ENCODE data around the gene TNP2.
"Not testable (repeated sequence)": the region's sequence is repeated elsewhere in the genome, so short reads cannot be mapped to it uniquely, and the experiment has no call there.

Gene TNP2

GRCh38 chr16:11238272-11239202 is 30.6 kb downstream of the TNP2 start:
- DNase-seq: no peak

GRCh38 chr16:11236461-11237254 is 32.5 kb downstream of the TNP2 start:
- DNase-seq: no peak

GRCh38 chr16:11235703-11235991 is 33.5 kb downstream of the TNP2 start:
- no peak for DNase-seq

GRCh38 chr16:11234884-11235702 is 34.0 kb downstream of the TNP2 start:
- no peak for DNase-seq

GRCh38 chr16:11233727-11234376 is 35.3 kb downstream of the TNP2 start:
- no peak for DNase-seq

- peak; percentile 49 for DNase-seq
Observed at GRCh38 chr16:11232852-11233726, 36.0 kb downstream of the TNP2 start.

- no peak for DNase-seq
Observed at GRCh38 chr16:11232302-11232851, 36.7 kb downstream of the TNP2 start.

GRCh38 chr16:11231367-11231970 is 37.7 kb downstream of the TNP2 start:
- no peak for DNase-seq

GRCh38 chr16:11229906-11230305 is 39.2 kb downstream of the TNP2 start:
- peak; percentile 78 for DNase-seq

- DNase-seq: no peak
Observed at GRCh38 chr16:11229432-11229831, 39.7 kb downstream of the TNP2 start.

GRCh38 chr16:11225677-11226549 is 43.2 kb downstream of the TNP2 start:
- DNase-seq: no peak

GRCh38 chr16:11224894-11225676 is 44.0 kb downstream of the TNP2 start:
- DNase-seq: peak; percentile 61

GRCh38 chr16:11224096-11224893 is 44.8 kb downstream of the TNP2 start:
- no peak for DNase-seq

- not testable (repeated sequence) for DNase-seq
Observed at GRCh38 chr16:11220507-11220906, 48.6 kb downstream of the TNP2 start.

GRCh38 chr16:11219178-11219577 is 49.9 kb downstream of the TNP2 start:
- DNase-seq: no peak

- DNase-seq: no peak
Observed at GRCh38 chr16:11218604-11218962, 50.5 kb downstream of the TNP2 start.

All from RPMI8226 (cell line).